Measurements from ENCODE around the gene IFRD2.

The IFRD2 gene

GRCh38 chr3:50330330-50330729 is 38.1 kb upstream of the IFRD2 start:
- no peaks in the 10 kb centered on the region for H3K4me1 ChIP-seq (ENCODE audit: insufficient read depth, low read length)
- peaks cover 4% of the 10 kb centered on the region for H3K36me3 ChIP-seq (ENCODE audit: insufficient read depth, low read length)
- no peak overlapping the region for H3K9ac ChIP-seq (ENCODE audit: low read depth, low read length)

GRCh38 chr3:50327943-50328691 is 35.9 kb upstream of the IFRD2 start, which contains the start of gene TUSC2:
TSS of gene TUSC2 (minus strand) at chr3:50328223. CDS start at chr3:50328099, 124 bp downstream.
- Histone ChIP-seq H3K9ac (ENCODE audit: low read depth, low read length) (peak within 1 kb of the TSS; percentile 88), H3K36me3 (ENCODE audit: insufficient read depth, low read length) (no peaks in the 10 kb centered on the region; the same call in none of the 2 replicates), H3K9me3 (ENCODE audit: control insufficient read depth, insufficient read depth, low read length) (no peaks in the 10 kb centered on the region), H3K4me1 (ENCODE audit: insufficient read depth, low read length) (peaks cover 8% of the 10 kb centered on the region; the same call in 1 of the 2 replicates)

More at GRCh38 chr3:50330330-50330729, 38.1 kb upstream of the IFRD2 start:
- no peaks in the 10 kb centered on the region for H3K9me3 ChIP-seq (ENCODE audit: control insufficient read depth, insufficient read depth, low read length)

GRCh38 chr3:50327129-50327528 is 34.9 kb upstream of the IFRD2 start:
- peak overlapping the region; percentile 88 for H3K9ac ChIP-seq (ENCODE audit: low read depth, low read length)
- H3K36me3 ChIP-seq (ENCODE audit: insufficient read depth, low read length): no peaks in the 10 kb centered on the region; the same call in none of the 2 replicates
- H3K4me1 ChIP-seq (ENCODE audit: insufficient read depth, low read length): peaks cover 13% of the 10 kb centered on the region; the same call in 1 of the 2 replicates
- no peaks in the 10 kb centered on the region for H3K9me3 ChIP-seq (ENCODE audit: control insufficient read depth, insufficient read depth, low read length)

GRCh38 chr3:50326182-50326541 is 33.9 kb upstream of the IFRD2 start:
- no peaks in the 10 kb centered on the region for H3K9me3 ChIP-seq (ENCODE audit: control insufficient read depth, insufficient read depth, low read length)
- no peaks in the 10 kb centered on the region; the same call in 1 of the 2 replicates for H3K36me3 ChIP-seq (ENCODE audit: insufficient read depth, low read length)
- H3K4me1 ChIP-seq (ENCODE audit: insufficient read depth, low read length): peaks cover 13% of the 10 kb centered on the region; the same call in 1 of the 2 replicates
- H3K9ac ChIP-seq (ENCODE audit: low read depth, low read length): no peak overlapping the region

DNA sequence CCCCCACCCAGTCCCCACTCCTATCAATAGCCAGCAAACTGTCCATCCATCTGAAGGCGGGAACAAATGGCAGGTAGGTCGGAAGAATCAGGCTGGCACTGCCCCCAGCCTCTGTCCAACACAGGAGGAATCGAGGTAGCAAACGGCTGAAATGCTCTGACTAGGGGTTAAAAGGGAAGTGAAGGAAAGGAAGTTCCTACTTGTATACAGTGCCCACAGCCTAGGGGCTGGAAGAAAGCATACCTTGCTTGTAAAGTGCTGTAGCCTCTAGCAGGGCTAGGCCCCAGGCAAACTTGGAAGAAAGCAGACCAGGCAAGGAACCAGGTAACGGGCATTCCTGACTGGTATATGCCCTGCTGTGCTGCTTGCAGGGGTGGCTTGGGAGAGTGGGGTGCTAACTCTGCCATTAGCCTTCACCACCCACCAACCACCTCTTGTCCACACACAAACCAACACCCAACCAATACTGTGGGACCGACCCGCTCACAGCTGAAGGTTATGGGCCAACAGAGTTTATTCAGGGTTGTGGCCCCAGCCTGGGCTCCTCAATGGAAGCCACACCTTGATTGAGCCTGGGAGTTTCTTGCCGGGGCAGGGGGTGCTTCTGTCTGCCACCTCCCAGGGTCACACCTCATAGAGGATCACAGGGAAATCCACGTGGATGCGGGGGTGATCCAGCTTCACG is 33.4 kb upstream of the IFRD2 start:
- Histone ChIP-seq H3K9ac (ENCODE audit: low read depth, low read length) (no peak overlapping the region), H3K4me1 (ENCODE audit: insufficient read depth, low read length) (peaks cover 13% of the 10 kb centered on the region; the same call in 1 of the 2 replicates), H3K36me3 (ENCODE audit: insufficient read depth, low read length) (no peaks in the 10 kb centered on the region), H3K9me3 (ENCODE audit: control insufficient read depth, insufficient read depth, low read length) (no peaks in the 10 kb centered on the region)

GRCh38 chr3:50325113-50325480 is 32.9 kb upstream of the IFRD2 start:
- Histone ChIP-seq H3K4me1 (ENCODE audit: insufficient read depth, low read length) (peaks cover 17% of the 10 kb centered on the region; the same call in 1 of the 2 replicates), H3K36me3 (ENCODE audit: insufficient read depth, low read length) (no peaks in the 10 kb centered on the region), H3K9ac (ENCODE audit: low read depth, low read length) (no peak overlapping the region), H3K9me3 (ENCODE audit: control insufficient read depth, insufficient read depth, low read length) (no peaks in the 10 kb centered on the region)

- Histone ChIP-seq H3K36me3 (ENCODE audit: insufficient read depth, low read length) (peaks cover 4% of the 10 kb centered on the region; the same call in 1 of the 2 replicates), H3K4me1 (ENCODE audit: insufficient read depth, low read length) (peaks cover 22% of the 10 kb centered on the region; the same call in 1 of the 2 replicates), H3K9ac (ENCODE audit: low read depth, low read length) (no peak overlapping the region), H3K9me3 (ENCODE audit: control insufficient read depth, insufficient read depth, low read length) (no peaks in the 10 kb centered on the region)
Measured at GRCh38 chr3:50324351-50325112, 32.3 kb upstream of the IFRD2 start.

DNA sequence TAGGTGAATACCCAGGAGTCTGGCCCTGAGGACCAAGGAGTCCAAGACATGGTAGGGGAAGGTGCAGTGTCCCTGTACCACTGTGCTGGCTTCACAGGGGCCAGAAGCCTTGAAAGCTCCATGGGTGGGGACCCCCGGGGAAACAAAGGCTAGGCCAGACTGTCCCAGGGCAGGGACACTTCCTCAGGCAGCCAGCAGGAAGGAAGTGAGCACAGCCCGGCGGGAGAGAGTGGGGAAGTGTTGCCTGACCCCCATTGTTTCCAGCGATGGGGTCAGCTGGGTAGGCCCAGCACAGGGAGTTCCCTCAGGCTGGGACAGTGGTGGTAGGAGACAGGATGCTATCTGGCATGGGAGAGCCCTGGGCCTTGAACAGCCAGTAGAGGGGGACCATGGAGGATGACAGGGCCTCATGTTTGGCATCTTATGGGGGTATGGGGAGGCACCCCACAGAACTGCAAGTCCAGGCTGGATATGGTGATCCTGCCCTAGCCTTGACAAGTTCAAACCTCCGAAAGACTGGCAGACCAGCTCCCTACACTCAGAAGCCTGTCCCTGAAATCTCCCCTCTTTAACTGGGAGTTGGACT is 31.5 kb upstream of the IFRD2 start:
- Histone ChIP-seq H3K4me1 (ENCODE audit: insufficient read depth, low read length) (peaks cover 22% of the 10 kb centered on the region; the same call in 1 of the 2 replicates), H3K36me3 (ENCODE audit: insufficient read depth, low read length) (peaks cover 9% of the 10 kb centered on the region), H3K9ac (ENCODE audit: low read depth, low read length) (no peak overlapping the region), H3K9me3 (ENCODE audit: control insufficient read depth, insufficient read depth, low read length) (no peaks in the 10 kb centered on the region)

DNA sequence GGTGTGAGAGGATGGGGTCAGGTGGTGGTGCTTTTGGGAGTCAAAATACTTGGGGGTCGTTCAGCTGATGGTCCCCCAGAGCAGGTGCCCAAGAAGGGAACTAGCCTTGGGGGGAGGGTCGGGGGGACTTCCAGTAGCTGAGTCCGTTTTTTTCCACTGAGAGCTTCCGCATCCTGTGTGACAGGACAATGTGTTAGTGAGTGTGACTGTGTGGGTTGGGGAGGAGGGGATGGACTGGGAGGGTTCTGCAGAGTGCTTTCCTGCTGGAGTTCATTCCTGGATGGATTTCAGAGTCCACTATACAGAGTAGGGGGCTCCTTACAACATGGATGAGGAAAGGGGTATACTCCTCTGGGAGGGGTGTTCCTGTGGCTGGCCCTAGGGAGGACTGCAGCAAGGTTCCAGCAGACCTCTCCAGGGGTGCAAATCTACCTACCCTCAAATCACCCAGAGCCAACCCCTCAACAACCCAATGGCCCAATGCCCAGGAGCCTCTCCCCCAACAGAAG is 30.9 kb upstream of the IFRD2 start:
- Histone ChIP-seq H3K36me3 (ENCODE audit: insufficient read depth, low read length) (peaks cover 9% of the 10 kb centered on the region), H3K4me1 (ENCODE audit: insufficient read depth, low read length) (peaks cover 22% of the 10 kb centered on the region; the same call in 1 of the 2 replicates), H3K9ac (ENCODE audit: low read depth, low read length) (peak overlapping the region; percentile 89; the same call in 1 of the 2 replicates), H3K9me3 (ENCODE audit: control insufficient read depth, insufficient read depth, low read length) (no peaks in the 10 kb centered on the region)

- Histone ChIP-seq H3K9ac (ENCODE audit: low read depth, low read length) (peak within 1 kb of the TSS; percentile 89), H3K36me3 (ENCODE audit: insufficient read depth, low read length) (peaks cover 9% of the 10 kb centered on the region)
Measured at GRCh38 chr3:50322386-50323091, 30.3 kb upstream of the IFRD2 start, which contains the start of gene HYAL2. TSS of gene HYAL2 (minus strand) at chr3:50322745. CDS start at chr3:50320489, 2,256 bp downstream.

DNA sequence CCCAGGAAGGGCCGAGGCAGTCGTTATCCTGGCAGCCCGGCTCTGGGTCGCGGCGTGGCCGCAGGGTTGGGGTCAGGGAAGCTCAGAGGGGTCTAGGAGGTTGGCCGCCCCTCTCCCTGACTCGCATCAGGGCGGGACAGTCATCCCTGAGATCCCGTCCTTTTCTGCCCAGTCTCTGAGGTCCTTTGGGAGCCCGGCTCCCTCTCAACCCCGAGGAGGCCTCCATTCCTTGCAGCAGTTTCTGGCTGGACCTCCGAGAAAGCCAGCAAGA is 29.8 kb upstream of the IFRD2 start:
- Histone ChIP-seq H3K4me1 (ENCODE audit: insufficient read depth, low read length) (peaks cover 32% of the 10 kb centered on the region; the same call in 1 of the 2 replicates), H3K9ac (ENCODE audit: low read depth, low read length) (peak overlapping the region; percentile 89), H3K9me3 (ENCODE audit: control insufficient read depth, insufficient read depth, low read length) (no peaks in the 10 kb centered on the region), H3K36me3 (ENCODE audit: insufficient read depth, low read length) (peaks cover 9% of the 10 kb centered on the region)

More at GRCh38 chr3:50322386-50323091, 30.3 kb upstream of the IFRD2 start, which contains the start of gene HYAL2:
- Histone ChIP-seq H3K4me1 (ENCODE audit: insufficient read depth, low read length) (peaks cover 27% of the 10 kb centered on the region; the same call in 1 of the 2 replicates), H3K9me3 (ENCODE audit: control insufficient read depth, insufficient read depth, low read length) (no peaks in the 10 kb centered on the region)

DNA sequence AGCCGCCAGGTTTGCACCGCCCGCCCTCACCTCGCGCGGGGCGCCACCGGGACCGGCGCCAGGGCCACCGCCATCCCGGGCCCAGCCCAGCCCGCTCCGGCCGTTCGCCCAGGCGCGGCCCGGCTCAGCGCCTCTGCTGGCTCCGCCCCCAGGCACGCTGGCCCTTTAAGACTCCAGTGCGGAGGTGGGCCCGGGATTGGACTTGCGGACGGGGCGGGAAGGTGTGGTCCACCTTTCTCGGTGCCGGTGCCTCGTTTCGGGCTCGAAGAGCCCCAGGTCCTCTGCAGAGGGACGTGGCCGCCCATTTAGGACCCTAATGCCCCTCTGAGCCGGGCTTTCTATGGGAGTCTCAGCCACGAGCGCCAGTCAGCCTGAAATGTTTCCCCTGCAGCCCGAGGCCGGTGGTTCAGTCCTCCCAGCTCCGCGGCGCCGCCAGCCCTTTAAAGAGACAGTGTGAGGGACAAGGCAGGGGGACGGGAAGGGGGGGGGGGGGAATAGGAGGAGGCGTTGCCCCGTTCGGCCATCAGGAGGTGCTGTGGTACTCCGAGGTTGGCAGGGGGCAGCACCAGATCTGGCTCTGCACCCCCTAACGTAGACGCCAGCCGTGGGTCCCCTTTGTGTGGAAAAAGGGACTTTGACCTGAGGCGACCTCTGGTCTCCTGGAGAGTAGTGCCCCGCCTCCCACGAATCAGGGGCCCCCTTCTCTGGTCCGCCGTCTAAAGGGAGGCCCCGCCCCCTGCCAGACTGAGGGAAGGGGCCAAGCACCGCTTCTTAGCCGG is 29.3 kb upstream of the IFRD2 start:
- H3K4me1 ChIP-seq (ENCODE audit: insufficient read depth, low read length): peaks cover 33% of the 10 kb centered on the region; the same call in 1 of the 2 replicates
- peak overlapping the region; percentile 89 for H3K9ac ChIP-seq (ENCODE audit: low read depth, low read length)
- peaks cover 9% of the 10 kb centered on the region for H3K36me3 ChIP-seq (ENCODE audit: insufficient read depth, low read length)
- H3K9me3 ChIP-seq (ENCODE audit: control insufficient read depth, insufficient read depth, low read length): no peaks in the 10 kb centered on the region

Data from ES-I3 (cell line).